HG02840 (cell line): ENCODE results near the gene C17orf107.

Experiments
- ATAC-seq: cut with Tn5 transposase; IDR thresholded peaks from one replicate; pipeline ENCODE4 v1.9.1; 2021; ENCODE audit warnings: mild to moderate bottlenecking, moderate library complexity, moderate number of reproducible peaks; ENCODE audit not compliant: unreplicated experiment, low FRiP score

The C17orf107 gene

DNA sequence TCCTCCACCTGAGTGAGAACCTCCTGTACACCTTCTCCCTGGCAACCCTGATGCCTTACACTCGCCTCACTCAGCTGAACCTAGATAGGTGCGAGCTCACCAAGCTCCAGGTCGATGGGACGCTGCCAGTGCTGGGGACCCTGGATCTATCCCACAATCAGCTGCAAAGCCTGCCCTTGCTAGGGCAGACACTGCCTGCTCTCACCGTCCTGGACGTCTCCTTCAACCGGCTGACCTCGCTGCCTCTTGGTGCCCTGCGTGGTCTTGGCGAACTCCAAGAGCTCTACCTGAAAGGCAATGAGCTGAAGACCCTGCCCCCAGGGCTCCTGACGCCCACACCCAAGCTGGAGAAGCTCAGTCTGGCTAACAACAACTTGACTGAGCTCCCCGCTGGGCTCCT lies 33.4 kb downstream of the C17orf107 start:
- ATAC-seq = no peak

DNA sequence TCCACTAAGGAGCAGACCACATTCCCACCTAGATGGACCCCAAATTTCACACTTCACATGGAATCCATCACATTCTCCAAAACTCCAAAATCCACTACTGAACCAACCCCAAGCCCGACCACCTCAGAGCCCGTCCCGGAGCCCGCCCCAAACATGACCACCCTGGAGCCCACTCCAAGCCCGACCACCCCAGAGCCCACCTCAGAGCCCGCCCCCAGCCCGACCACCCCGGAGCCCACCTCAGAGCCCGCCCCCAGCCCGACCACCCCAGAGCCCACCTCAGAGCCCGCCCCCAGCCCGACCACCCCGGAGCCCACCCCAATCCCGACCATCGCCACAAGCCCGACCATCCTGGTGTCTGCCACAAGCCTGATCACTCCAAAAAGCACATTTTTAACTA lies 34.3 kb downstream of the C17orf107 start:
- ATAC-seq = no peak

DNA sequence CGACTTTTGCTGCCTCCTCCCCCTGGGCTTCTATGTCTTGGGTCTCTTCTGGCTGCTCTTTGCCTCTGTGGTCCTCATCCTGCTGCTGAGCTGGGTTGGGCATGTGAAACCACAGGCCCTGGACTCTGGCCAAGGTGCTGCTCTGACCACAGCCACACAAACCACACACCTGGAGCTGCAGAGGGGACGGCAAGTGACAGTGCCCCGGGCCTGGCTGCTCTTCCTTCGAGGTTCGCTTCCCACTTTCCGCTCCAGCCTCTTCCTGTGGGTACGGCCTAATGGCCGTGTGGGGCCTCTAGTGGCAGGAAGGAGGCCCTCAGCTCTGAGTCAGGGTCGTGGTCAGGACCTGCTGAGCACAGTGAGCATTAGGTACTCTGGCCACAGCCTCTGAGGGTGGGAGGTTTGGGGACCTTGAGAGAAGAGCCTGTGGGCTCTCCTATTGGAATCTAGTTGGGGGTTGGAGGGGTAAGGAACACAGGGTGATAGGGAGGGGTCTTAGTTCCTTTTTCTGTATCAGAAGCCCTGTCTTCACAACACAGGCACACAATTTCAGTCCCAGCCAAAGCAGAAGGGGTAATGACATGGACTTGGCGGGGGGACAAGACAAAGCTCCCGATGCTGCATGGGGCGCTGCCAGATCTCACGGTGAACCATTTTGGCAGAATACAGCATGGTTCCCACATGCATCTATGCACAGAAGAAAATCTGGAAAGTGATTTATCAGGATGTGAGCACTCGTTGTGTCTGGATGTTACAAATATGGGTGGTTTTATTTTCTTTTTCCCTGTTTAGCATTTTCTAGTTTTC lies 35.0 kb downstream of the C17orf107 start:
- ATAC-seq = no peak

DNA sequence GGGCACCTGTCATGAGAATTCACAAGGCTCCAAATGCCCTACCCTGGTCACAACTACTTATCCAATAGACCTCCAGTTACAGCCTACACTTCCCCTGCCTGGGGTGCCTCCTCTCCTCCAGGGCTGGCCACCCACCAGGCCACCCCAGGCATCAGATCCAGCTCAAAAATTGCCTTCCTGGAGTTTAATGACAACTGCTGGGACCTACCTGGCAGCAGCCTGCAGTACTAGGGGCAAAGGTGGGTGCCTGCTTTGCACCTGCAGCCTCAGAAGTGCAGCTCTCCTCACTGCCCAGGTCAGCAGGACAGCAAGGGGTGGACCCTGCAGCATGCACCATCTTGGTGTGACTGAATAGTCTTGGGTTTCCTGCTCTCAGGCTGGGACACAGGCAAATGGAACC lies 36.3 kb downstream of the C17orf107 start:
- no peak for ATAC-seq

DNA sequence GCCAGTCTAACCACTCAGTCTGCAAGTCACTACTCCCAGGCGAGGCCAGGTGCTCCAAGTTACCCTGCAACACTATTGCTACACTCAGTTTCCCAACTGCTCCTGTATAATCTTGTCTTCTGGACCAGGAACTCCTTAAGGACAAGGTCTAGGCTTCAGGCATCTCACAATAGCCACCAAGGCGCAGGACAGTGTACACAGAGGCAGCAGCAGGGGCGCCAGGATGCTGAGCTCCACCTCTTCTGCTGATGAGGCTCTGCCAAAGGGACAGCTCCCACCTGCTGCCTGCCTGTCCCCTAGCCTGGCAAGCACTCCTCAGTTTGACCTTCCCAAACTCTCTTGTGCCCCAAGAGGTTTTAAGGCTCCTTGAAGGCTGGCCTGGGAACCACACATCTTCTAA lies 37.1 kb downstream of the C17orf107 start:
- ATAC-seq = no peak

DNA sequence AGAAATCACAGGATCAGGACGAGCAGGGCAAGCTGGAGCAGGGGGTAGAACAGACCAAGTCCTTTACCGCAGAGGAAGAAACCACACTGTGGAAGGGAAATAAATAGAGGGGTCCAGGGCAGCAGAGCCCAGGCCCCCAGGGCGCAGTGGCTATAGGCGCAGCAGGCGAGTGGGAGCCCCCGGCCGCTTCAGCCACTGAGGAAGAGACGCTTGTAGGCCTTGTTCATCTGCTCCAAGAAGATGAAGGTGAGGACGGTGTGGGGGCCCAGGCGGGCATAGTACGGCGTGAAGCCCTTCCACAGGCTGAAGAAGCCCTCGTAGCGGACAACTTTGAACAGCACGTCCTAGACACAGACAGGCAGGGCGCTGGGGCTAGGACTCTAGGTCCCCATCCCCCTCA lies 38.2 kb downstream of the C17orf107 start:
- no peak for ATAC-seq

DNA sequence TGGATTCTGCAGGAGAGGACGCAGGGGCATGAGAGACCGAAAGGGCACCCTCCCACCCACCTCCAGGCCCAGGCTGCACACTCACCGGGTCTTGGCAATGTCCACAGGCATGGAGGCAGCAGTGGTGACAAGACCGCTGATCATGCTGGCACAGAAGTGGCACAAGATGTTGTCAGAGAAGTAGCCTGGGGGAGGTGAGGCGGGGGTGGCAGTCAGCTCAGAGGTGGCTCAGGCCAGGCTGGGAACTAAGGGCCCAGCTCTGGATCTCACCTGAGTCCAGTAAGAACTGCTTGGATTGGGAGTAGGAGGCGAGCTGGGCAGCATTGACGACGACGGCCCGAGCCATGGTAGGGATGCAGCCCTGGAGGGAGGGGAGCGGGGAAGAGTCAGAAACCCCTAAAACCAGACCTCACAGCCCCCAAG lies 38.7 kb downstream of the C17orf107 start:
- ATAC-seq = no peak

DNA sequence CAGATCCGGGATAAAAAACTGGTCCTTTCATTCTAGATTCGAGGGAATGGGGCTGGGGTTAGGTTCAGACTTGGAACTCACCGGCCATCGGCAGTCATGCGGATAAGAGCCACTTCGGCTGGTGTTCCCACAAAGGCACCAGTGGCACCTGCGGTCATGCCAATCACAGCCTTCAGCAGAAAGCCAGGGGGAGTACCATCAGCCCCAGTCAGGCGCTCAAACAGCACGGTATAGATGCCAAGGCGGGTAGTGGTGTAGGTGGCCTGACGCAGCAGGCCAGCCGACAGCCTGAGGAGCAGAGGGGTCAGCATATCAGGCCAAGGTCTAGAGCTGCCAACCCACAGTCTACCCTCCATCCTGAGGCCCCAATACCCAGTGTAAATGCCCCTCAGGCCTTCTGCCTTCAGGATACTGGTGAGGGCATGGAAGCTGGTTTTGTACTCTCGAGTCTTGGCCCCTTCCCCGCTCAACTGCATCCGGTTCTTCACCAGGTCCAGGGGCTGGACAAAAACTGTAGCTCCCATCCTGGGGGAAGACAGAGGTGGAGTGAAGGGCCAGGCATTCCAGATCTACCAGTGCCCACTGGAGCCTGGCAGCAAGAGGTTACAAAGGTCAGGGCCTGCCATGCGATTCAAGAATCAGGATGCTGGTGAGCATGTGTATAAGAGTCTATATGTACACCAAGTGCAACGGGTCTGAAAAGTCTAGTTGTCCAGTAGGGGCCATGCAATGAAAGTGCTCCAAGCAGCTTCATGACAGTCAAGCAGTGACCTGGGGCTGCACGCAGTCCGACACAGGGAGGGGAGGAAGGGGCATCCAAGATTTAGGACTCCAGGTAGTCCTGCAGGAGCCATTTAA lies 39.6 kb downstream of the C17orf107 start:
- ATAC-seq = no peak

DNA sequence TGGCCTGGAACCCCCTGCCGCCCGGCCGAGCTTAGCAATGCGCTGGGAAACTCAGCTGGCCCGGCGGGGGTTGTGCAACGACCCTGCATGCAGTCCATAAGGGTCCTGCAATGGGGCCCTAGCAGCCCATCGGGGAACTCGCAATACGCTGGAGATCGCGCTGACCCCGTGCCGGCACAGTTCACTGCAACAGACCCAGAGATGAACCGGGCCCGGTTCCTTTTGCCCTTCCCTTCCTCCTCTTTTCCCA lies 40.1 kb downstream of the C17orf107 start:
- peak; percentile 17 for ATAC-seq

DNA sequence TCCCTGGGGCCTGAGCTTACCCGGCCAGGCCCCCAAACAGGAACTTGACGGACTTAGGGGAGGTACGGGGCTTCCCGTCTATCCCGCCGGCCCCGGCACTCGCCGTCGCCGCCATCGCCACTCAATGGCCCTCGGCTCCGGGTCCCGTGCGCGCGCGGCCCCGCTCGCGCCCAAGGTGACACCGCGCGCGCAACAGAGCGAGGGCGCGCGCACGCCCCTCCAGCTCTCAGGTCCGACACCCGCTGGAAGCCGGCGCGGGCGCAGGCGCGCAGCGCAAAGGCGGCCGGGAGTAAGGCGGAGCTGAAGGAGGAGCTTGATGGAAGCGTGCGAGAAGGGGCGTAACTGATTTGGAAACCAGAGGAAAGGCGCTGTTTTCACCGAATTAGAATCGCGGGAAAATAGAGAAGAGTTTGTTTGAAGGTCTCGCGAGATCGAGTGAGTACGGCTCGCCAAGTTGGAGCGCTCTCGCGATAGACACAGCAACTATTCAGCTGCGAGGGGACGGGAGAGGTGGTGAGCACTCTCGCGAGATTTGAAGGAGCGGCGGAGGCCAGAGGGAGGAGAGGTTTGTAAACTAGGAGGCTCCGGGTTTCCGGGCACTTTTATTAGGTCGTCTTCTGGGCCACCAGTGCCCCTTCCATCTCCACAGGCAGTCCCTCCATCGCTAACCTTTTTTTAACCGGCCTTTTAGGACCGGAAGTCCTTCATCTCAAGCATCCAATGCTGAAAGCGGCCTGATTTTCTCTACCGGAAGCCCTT lies 40.6 kb downstream of the C17orf107 start, which contains the start of the genes RNF167 and SLC25A11:
RNF167 (plus strand) TSS at position 473 of the 759 bp plus-strand sequence. CDS start 642 bp downstream, outside the sequence.
SLC25A11 (minus strand) TSS at position 251 of the 759 bp plus-strand sequence; CDS start at position 115, 136 bp downstream.
- ATAC-seq = peak; percentile 74

DNA sequence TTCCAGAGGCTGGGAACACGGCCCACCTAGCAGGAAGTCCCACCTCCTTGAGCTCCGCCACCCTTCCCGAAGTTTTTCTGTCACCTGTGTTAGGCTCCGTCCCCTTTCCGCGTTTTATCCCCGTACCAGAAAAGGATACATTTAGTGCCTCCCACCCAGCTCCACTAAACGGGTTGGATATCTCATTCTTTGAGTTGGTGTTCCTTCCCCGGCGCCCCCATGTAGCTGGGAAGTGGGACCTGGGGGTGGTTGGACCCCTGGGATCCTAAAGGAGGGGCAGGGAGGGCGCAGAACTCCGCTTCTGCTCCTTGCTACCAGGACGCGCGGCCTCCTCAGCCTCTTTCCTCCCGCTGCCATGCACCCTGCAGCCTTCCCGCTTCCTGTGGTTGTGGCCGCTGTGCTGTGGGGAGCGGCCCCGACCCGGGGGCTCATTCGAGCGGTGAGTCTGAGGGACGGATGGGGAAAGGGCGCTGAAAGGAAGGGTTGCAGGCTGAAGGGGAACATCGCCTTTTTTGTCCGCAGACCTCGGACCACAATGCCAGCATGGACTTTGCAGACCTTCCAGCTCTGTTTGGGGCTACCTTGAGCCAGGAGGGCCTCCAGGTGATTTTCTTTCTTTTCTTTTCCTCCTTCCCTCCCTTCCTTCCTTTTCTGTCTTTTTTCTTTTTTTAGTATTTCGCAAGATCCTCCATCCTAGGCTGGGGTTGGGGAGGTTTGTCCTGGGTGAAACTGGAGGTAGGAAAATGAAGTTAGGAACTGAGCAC lies 41.4 kb downstream of the C17orf107 start:
- peak; percentile 12 for ATAC-seq

DNA sequence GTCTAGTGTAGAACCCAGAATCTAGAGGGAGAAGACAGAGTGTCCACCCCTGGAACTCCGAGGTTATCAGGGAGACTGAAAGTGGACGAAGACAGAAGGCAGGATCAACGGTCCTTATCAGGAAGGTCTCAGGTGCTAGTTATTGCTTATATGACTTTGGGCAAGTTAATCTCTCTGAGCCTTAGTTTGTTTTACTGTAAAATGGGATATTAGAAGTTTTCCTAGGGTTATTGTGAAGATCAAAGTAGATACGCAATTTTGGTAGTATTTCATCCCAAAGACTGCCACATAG lies 41.9 kb downstream of the C17orf107 start:
- ATAC-seq = no peak

DNA sequence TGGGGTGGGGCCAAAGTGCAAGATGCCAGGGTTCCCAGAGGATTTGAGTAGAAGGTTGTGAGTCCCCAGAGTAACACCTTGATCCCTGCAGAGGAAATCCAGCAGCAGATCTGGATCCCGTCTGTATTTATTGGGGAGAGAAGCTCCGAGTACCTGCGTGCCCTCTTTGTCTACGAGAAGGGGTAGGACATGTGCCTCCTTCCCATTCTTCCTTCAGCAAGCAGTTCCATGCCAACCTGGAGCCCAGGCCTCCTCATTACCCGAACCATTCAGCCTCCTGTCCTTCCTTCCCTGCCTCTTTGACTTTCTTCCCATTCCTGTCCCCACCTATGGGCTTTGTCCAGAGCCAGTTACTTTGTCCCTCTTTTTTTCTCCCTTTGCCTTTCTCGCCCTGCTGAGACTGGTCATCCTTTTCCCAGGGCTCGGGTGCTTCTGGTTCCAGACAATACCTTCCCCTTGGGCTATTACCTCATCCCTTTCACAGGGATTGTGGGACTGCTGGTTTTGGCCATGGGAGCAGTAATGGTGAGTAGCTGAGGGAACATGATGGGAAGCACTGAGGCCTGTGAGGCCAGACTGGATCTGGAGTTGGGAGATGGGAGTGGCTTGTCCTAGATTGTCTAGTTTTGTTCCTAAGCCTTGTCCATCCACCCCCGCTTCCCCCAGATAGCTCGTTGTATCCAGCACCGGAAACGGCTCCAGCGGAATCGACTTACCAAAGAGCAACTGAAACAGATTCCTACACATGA lies 43.6 kb downstream of the C17orf107 start:
- ATAC-seq = no peak

DNA sequence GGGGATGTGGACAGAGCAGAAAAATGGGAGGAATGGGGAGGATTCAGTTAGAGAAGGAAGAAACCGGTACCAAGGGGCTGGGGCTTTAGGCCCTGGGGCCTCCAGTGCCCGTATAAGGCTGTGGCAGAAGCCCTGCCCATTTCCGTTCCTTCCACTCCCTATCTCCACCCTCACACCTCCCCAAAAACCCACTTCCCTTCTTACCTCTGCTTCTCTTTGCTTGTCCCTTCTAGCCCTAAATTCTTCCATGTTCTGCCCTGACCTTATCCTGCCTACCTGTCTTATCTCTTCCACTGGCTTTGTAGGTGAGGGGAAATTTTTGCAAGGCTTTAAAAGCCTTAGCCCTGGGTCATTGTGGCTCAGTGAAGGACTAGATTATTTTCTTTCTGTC lies 44.8 kb downstream of the C17orf107 start:
- no peak for ATAC-seq

DNA sequence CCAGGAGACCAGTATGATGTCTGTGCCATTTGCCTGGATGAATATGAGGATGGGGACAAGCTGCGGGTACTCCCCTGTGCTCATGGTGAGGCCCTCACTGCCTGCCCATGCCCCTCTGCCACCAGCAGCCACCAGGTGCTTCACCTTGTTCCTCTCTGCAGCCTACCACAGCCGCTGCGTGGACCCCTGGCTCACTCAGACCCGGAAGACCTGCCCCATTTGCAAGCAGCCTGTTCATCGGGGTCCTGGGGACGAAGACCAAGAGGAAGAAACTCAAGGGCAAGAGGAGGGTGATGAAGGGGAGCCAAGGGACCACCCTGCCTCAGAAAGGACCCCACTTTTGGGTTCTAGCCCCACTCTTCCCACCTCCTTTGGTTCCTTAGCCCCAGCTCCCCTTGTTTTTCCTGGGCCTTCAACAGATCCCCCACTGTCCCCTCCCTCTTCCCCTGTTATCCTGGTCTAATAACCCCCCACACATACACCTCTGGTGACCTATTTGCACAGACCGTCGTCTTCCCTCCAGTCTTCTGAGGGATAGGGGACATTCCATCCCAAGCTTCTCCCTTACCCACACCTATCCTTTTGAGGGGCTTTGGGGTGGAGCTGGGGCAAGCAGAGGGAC lies 45.3 kb downstream of the C17orf107 start:
- ATAC-seq = no peak

DNA sequence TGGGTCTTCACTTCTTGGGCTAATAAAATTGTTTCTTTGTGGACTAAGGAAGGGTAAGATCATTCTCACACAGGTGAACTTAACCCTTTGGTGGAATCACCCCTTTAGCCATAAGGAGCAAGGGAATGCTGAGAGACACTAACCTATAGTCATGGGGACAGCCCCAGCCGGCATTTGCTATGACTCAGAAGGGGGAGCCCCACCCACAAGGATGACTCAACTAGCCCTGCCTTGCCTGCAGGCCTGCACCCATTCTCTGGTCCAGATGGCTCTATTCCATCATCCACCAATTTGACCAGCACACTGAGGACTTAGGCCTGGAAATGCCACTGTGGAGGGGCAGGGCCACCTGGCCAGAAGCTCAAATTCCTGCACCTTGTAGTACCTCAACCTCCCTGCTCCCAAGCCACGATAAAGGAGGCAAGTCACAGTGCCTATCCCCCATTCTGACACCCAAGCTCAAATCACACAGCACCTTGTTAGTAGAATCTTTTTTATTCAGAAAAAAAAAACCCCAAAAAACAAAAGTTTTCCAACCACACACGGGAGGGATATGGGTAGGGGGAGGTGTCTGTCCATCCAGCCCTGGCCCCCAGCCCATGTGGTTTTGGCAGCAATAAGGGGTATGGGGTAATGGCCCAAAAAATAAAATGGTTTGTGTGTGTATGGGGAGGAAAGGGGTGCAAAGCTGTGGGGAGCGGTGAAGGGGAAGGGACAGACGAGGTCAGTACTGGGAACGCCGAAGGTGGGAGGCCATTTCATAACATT lies 46.0 kb downstream of the C17orf107 start:
- ATAC-seq = no peak

DNA sequence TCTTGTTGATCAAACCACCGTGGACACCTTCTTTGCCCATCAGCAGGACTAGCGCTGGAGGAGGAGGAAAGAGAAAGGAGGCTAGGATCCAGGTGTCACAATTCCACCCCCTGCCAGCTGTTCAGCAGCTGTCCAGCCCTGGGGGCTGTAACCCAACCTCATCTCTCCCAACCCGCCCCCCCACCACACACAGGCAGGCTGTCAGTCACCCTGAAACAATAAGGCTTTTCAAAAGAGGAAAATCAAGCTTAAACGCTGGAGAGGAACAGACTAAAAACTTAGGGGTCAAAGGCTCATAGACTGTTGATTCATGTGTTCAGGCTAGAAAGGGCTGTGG lies 46.6 kb downstream of the C17orf107 start:
- no peak for ATAC-seq

DNA sequence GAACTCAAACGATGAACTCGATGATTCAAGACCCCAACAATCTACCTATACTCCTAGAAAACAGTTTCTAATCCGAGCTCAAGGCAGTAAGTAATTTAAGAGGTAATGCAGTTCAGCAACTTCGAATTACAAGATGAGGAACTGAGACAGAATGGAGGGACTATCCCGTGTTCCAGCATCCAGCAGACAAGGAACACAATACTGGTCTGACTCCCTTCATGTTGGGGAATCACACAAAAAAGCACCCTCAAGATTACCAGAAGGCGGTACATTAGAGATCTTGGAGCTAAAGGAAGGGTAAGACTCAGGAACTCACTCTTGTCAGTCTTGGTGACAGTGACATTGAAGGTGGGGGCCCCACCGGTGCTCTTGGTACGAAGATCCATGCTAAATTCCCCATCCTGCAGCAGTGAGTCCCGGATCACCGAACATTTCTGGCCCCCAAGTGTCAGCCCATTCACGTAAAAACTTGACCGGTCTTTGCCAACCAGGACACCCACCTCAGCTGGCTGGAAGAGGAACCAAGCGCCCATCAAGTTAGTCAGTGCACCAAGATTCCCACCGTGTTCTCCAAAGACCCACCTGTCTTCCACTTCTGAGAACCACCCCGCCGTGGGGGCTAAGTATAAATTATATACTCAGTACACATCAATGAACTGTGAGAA lies 47.1 kb downstream of the C17orf107 start:
- ATAC-seq = no peak
